Right lung (tissue), 5 donors: Measurements from ENCODE around the gene KRTAP5-6. TPM values are rescaled to one million over a fixed set of nuclear protein-coding genes. Genes with fewer than 3 reads are reported as not detected.

Experiments
- polyA plus RNA-seq, 5 donors: library from polyadenylated mRNA; unstranded; fragments of 120-200 nt; gene quantifications; one replicate each; pipeline versions ENCODE4 v1.2.1 to v1.2.3, GENCODE V29; 2013; ENCODE audit warnings: inconsistent platforms in 1 of 5, low replicate concordance in 1 of 5; ENCODE audit not compliant: insufficient read length in 5 of 5, insufficient read depth in 1 of 5

Gene KRTAP5-6
- polyA plus RNA-seq, 5 donors: not detected

Other genes starting within 250 kb of the KRTAP5-6 start
- gene MOB2, start 210.4 kb upstream of the KRTAP5-6 start, polyA plus RNA-seq: 10 to 100 TPM; 30.7 to 40.5 (median 35.2) TPM
- gene DUSP8, start 124.9 kb upstream of the KRTAP5-6 start, polyA plus RNA-seq: 1 to 10 TPM in 3 of 5 donors, under 1 TPM in 2; 0.85 to 1.8 (median 1.2) TPM
- not detected for gene KRTAP5-1, start 111.9 kb upstream of the KRTAP5-6 start, polyA plus RNA-seq
- gene KRTAP5-2, start 98.9 kb upstream of the KRTAP5-6 start, polyA plus RNA-seq: not detected
- gene KRTAP5-3, start 88.7 kb upstream of the KRTAP5-6 start, polyA plus RNA-seq: not detected
- gene KRTAP5-4, start 75.1 kb upstream of the KRTAP5-6 start, polyA plus RNA-seq: not detected
- gene KRTAP5-5, start 67.4 kb upstream of the KRTAP5-6 start, polyA plus RNA-seq: not detected
- gene IFITM10, start 53.4 kb downstream of the KRTAP5-6 start, polyA plus RNA-seq: under 1 TPM; 0.08 to 0.24 (median 0.10) TPM
- gene CTSD, start 66.7 kb downstream of the KRTAP5-6 start, polyA plus RNA-seq: 100 to 1,000 TPM in 4 of 5 donors, 10 to 100 TPM in 1; 97.8 to 192 (median 126) TPM
- gene SYT8, start 137.8 kb downstream of the KRTAP5-6 start, polyA plus RNA-seq: 1 to 10 TPM in 1 of 5 donors, under 1 TPM in 4; 0.15 to 1.2 (median 0.57) TPM
- 100 to 1,000 TPM in 1 of 5 donors, 1 to 10 TPM in 2, under 1 TPM in 2; 0.46 to 153 (median 1.5) TPM for gene TNNI2, start 141.8 kb downstream of the KRTAP5-6 start, polyA plus RNA-seq
- gene LSP1, start 155.9 kb downstream of the KRTAP5-6 start, polyA plus RNA-seq: 1 to 10 TPM; 5.4 to 9.9 (median 7.6) TPM
- under 1 TPM; 0.05 to 0.47 (median 0.16) TPM for gene PRR33, start 194.7 kb downstream of the KRTAP5-6 start, polyA plus RNA-seq
- gene TNNT3, start 222.5 kb downstream of the KRTAP5-6 start, polyA plus RNA-seq: 100 to 1,000 TPM in 1 of 5 donors, 10 to 100 TPM in 1, 1 to 10 TPM in 3; 2.5 to 291 (median 4.9) TPM